Right renal pelvis (tissue), 4 donors: ENCODE measurements around the gene SNED1. TPM values are rescaled to one million over a fixed set of nuclear protein-coding genes. Genes with fewer than 3 reads are reported as not detected.

Experiments used
- DNase-seq, 4 donors: peaks; one replicate each; pipeline ENCODE4 v3.0.0-alpha.2; 2013; ENCODE audit warnings: low read depth in 4 of 4, low spot score in 3 of 4, missing footprints in 1 of 4
- polyA plus RNA-seq, 4 donors: library from polyadenylated mRNA; unstranded; fragments of 120-200 nt; gene quantifications; one replicate each; pipeline ENCODE4 v1.2.1, GENCODE V29; 2013; ENCODE audit not compliant: insufficient read length in 4 of 4

The SNED1 gene
- polyA plus RNA-seq, 4 donors: 7.9 to 9.2 (median 8.7) TPM

- DNase-seq: no peak
Observed at GRCh38 chr2:241019441-241020139, 21.2 kb downstream of the SNED1 start.

DNA sequence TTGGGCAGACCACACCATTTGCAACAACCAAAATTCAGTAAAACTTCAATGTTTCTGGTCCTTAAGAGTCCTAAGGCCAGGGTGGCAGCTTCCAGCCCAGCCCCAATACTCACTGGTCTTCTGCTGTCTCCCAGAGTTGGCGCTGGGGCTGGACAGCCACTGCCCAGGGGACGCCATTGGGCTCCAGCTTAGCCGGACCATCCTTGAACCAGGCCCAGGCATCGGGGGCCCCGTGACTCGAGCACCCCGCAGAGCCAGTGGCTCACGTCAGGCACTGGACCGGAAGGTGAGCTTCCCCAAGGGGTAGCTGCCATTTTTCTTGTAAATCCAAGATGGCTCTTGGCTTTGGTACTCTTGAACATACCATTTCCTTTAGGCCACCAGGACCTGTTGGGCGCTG lies 21.8 kb downstream of the SNED1 start:
- DNase-seq: no peak

DNA sequence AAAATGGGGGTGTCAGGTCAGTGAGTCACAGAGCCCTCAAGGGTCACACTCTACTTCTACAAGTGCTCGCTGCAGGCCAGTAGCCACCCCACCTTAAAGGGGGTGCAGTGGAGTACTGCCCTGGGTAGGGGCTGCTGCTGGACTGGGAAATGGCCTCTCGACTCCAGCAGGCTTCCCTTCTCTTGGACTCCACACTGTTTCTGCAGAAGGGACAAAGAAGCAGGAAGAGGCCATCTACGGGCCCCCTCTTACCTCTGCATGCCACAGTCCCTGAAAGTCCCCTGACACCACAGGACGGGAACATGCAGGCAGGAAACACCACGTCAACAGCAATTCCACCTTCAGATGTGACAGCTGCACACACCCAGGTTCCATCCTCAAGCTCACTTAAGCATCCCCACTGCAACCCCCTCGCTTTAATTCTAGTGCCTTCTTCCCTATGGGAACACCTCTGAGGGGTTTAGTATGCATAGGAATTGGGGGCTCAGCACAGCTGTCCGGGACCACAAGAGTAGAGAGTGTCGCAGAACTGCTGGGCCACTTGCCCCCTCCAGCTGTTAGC lies 22.3 kb downstream of the SNED1 start:
- no peak for DNase-seq

- no peak for DNase-seq
Observed at GRCh38 chr2:241025639-241026038, 27.2 kb downstream of the SNED1 start.

- DNase-seq: no peak
Observed at GRCh38 chr2:241029599-241030332, 31.3 kb downstream of the SNED1 start.

- no peak for DNase-seq
Observed at GRCh38 chr2:241030333-241030680, 31.9 kb downstream of the SNED1 start.

DNA sequence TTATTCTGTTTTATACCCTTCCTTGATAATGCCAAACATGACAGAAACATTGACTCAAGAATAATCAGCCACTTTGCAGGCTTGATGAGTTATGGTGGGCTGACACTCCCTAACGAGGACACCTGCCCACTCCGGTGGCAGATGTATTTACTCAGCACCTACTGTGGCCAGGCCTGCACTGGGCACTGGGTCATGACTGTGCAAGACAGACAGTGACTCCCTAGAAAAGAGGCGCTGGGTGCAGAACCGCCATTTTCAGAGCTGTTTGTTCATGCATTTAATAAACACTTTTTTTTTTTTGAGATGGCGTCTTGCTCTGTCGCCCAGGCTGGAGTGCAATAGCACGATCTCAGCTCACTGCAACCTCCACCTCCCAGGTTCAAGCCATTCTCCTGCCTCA lies 32.5 kb downstream of the SNED1 start:
- no peak for DNase-seq

DNA sequence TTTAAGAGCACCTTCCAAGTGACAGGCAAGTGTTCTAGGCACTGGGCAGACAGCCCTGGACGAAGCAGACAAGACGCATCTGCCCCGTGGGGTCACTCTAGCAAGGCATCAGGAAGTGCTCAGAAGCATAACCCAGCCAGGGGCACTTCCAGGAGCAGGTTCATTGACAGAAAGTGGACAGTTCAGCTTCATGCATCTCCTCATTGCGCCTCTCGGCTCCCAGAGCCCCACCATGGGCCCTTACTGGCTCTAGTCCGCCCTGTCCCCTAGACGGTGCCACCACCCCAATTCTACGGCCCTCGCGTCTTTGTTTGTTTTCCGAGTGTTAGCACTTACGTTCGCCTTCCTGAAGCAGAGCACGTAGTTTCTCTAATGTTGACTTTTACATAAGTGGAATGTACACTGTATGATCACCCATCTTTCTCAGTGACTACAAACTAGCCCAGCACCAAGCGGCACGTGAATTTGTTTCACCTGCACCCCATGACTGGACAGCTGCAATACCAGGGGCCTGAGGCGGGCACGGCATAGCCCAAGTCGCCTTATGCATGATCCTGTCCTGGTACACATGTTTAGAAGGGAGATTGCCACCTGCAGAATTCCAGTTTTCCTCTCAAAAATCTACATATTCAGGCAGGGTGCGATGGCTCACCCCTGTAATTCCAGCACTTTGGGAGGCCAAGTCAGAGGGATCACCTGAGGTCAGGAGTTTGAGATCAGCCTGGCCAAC lies 33.2 kb downstream of the SNED1 start:
- DNase-seq: no peak

GRCh38 chr2:241033336-241033987 lies 35.0 kb downstream of the SNED1 start:
- DNase-seq: no peak

DNA sequence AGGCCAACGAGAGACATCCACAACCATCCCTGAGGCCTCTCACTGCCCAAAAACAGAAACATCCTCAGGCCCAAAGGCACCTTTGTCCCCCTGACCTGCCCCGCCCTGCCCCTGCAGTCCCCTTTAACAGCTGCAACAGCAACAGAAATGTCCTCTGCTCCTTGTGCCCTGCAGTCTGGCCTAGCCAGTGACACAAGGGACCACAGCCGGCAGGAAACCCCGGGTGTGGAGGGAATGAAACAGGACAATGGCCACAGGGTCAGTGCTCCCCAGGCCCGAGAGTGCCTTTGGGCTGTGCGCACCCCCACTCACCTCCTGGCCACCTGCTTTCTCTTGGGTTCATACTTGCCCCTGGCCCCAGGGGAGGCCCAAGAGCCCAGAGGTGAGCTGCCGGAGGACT lies 35.6 kb downstream of the SNED1 start:
- DNase-seq: no peak

DNA sequence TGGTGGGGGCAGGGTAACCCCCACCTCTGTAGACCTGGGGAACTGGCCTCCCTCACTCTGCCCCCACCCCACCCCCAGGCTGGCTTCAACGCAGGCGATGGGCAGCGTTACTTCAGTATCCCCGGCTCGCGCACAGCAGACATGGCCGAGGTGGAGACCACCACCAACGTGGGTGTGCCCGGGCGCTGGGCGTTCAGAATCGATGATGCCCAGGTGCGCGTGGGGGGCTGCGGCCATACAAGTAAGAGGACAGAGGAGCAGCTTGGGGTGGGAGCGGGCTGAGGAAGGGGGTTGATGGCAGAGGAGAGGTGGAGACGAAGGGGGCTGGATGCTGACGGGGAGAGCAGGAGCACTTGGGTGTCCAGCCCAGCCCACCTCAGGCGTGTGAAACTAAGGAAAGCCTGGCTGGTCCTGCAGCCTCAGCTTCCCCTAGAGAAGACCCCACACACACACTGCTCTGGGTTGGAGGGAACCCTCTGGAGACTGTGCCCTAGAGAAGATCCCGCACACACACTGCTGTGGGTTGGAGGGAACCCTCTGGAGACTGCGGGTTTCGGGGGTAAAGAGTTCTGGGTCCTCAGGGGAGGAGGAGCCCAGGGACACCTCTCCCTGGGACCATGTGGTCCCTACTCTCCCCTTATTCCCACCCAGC lies 36.2 kb downstream of the SNED1 start:
- DNase-seq: no peak

GRCh38 chr2:241035142-241035817 lies 36.9 kb downstream of the SNED1 start:
- DNase-seq: no peak

DNA sequence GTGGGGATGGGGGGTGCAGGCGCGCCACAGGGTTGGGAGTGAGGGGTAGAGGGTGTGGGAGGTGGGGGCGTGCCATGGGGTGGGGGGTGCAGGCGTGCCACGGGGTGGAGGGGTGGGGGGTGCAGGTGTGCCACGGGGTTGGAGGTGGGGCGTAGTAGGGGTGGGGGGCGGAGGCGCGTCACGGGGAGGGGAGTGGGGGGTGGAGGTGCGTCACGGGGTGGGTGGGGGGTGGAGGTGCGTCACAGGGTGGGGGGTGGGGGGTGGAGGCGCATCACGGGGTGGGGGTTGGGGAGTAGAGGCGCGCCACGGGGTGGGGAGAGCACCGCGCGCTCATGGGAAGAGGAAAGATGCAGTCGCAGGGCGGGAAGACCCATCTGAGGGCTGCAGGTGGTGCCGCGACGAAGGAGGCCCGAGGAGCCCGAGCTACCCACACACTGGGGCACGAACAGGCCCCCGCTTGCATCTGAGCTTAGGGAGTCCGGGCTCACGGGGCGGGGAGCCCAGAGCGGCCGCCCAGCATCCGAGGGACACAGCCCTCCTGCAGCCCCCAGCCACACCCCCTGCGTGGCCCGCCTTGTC lies 37.5 kb downstream of the SNED1 start:
- DNase-seq: no peak

GRCh38 chr2:241036397-241036963 lies 38.1 kb downstream of the SNED1 start:
- peak in 1 of 4 donors; percentile 5 for DNase-seq

DNA sequence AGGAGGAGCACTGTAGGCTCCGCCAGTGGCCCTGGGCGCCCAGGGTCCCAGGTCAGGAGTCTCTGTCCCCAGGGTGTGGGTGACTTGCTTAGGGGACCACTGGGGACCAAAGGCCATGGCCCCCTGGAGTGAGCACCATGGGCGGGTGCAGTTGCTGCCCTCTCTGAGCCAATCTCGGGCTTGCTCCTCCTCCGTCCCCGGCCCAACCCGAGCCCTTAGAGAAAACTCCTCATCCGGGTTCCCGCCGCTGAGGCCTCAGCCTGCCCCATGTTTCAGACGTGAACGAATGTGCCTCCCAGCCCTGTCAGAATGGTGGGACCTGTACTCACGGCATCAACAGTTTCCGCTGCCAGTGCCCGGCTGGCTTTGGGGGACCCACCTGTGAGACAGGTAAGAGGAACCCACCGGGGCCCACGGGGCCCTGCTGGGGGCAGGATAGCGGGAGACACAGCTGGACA lies 38.6 kb downstream of the SNED1 start:
- DNase-seq: no peak

- no peak for DNase-seq
Observed at GRCh38 chr2:241037498-241037897, 39.1 kb downstream of the SNED1 start.

GRCh38 chr2:241038374-241039180 lies 40.2 kb downstream of the SNED1 start:
- no peak for DNase-seq

DNA sequence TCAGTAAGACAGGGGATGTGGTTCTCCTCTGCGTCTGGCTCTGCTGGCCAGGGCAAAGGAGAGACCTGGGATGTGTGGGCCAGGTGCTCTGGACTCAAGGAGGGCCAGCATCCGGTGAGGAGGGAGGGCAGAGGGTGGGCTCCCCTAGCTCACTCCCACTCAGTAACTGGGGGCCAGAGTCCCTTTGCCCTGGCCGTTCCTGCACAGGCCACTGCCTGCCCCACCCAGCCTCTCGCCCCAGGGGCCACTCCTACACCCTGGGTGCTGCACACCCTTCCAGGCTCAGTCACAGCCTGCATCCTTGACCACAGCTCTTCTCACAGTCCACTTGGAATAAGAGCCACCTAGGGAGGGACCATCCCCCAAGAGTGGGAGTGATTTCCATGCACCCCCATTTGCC lies 41.0 kb downstream of the SNED1 start:
- no peak for DNase-seq
